ENCODE results near the gene SMAD3.

GRCh38 chr15:67154249-67154648 is 88.8 kb downstream of the SMAD3 start:
- TF ChIP-seq POLR2A (IDR thresholded peaks at IDR 0.05) (no peak), CTCF (IDR thresholded peaks at IDR 0.05) (no peak)
